Activated T-helper 9 cell treated with anti-CD3 and anti-CD28 coated beads, Interleukin-2, amount 50 U/mL, for 16 hours (primary cell): ENCODE measurements around the gene AFP.

ENCODE experiments used
- DNase-seq: peaks from one replicate; pipeline ENCODE4 v3.0.0-alpha.2; 2020; ENCODE audit warnings: low read depth

The AFP gene

DNA sequence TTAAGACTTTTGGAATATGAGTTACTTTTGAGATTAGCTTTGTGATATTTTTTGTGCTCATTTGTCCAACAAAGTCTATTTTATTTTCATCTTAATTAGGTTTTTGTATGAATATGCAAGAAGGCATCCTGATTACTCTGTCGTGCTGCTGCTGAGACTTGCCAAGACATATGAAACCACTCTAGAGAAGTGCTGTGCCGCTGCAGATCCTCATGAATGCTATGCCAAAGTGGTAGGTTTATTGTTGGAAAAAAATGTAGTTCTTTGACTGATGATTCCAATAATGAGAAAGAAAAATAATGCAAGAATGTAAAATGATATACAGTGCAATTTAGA, 21.1 kb upstream of the AFP start:
- DNase-seq, result no peak

- no peak for DNase-seq
These were observed 20.2 kb upstream of the AFP start for GRCh38 chr4:73415807-73416238.

DNA sequence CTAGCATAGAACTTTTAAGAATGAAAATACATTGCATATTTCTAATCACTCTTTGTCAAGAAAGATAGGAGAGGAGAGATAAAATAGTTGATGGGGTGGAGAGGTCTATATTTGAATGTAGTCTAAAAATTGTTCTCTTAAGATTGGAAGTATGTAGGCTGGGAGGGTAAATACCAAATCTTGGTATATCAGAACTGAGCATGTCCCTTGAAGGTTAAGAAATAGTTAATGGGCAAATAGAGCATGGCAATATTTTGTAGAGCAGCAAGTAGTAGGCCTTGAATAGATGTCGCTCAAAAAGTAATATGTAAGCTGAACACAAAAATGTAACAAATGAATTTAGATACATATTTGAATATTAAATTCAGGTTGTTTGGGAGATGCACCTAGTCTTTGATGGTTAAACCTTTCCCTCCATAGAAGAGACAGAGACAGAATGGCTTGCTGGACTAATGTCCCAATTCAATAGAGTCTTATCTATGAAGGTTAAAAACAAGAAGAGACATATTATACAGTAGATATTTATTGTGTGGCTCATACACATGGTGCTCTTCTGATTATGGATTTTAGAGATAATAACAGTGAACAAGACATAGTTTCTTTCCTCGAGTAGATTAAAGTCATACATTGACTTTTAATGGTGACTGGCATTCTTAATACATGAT, 19.5 kb upstream of the AFP start:
- DNase-seq, result no peak

GRCh38 chr4:73417342-73417741, 18.7 kb upstream of the AFP start:
- DNase-seq, result no peak

- DNase-seq, result no peak
These were observed 18.0 kb upstream of the AFP start for GRCh38 chr4:73417973-73418372.

DNA sequence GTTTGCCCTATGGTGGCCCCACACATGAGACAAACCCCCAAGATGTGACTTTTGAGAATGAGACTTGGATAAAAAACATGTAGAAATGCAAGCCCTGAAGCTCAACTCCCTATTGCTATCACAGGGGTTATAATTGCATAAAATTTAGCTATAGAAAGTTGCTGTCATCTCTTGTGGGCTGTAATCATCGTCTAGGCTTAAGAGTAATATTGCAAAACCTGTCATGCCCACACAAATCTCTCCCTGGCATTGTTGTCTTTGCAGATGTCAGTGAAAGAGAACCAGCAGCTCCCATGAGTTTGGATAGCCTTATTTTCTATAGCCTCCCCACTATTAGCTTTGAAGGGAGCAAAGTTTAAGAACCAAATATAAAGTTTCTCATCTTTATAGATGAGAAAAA, 17.3 kb upstream of the AFP start:
- no peak for DNase-seq

- DNase-seq, result no peak
These were observed 16.6 kb upstream of the AFP start for GRCh38 chr4:73419106-73420038.

- no peak for DNase-seq
These were observed 15.4 kb upstream of the AFP start for GRCh38 chr4:73420615-73421014.

DNA sequence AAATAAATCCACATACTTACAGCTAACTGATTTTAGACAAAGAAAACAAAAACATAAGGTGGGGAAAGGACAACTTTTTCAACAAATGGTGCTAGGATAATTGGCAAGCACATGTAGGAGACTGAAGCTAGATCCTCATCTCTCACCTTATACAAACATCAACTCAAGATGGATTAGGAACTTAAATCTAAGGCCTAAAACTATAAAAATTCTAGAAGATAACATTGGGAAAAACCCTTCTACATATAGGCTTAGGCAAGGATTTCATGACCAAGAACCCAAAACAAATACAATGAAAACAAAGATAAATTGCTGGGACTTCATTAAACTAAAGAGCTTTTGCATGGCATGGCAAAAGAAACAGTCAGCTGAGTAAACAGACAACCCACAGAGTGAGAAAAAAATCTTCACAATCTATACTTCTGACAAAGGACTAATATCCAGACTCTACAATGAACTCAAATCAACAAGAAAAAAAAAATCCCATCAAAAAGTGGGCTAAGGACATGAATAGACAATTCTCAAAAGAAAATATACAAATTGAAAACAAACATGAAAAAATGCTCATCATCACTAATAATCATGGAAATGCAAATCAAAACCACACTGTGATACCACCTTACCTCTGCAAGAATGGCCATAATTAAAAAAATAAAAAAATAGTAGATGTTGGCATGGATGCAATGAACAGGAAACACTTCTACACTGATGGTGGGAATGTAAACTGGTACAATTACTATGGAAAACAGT, 14.1 kb upstream of the AFP start:
- no peak for DNase-seq

DNA sequence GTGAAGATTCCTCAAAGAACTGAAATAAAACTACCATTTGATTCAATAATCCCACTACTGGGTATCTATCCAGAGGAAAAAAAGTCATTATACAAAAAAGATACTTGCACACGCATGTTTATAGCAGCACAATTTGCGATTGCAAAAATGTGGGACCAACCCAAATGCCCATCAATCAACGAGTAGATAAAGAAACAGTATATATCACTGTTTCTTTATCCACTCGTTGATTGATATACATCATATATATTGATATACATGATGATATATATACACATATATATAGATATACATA, 13.6 kb upstream of the AFP start:
- no peak for DNase-seq

GRCh38 chr4:73423184-73423583, 12.8 kb upstream of the AFP start:
- no peak for DNase-seq

DNA sequence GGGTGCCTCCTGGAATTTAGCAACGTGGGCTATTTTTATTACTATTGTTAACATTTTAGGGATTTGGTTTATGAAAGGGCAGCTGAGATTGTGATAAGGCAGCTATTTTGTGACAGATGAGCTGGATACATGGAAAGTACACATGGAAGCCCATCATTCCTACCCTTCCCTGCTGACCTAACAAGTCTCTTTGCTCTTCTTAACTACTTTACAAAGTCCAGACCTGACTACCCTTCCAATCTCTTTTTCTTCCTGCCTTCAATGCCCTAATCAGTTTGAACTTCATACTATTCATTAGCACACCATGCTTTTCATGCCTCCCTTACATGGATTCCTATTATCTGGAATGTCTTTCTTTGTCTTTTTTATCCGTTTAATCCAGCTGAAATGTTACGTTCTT, 9.4 kb upstream of the AFP start:
- DNase-seq, result no peak

- DNase-seq, result no peak
These were observed 6.9 kb upstream of the AFP start for GRCh38 chr4:73429118-73429517.

DNA sequence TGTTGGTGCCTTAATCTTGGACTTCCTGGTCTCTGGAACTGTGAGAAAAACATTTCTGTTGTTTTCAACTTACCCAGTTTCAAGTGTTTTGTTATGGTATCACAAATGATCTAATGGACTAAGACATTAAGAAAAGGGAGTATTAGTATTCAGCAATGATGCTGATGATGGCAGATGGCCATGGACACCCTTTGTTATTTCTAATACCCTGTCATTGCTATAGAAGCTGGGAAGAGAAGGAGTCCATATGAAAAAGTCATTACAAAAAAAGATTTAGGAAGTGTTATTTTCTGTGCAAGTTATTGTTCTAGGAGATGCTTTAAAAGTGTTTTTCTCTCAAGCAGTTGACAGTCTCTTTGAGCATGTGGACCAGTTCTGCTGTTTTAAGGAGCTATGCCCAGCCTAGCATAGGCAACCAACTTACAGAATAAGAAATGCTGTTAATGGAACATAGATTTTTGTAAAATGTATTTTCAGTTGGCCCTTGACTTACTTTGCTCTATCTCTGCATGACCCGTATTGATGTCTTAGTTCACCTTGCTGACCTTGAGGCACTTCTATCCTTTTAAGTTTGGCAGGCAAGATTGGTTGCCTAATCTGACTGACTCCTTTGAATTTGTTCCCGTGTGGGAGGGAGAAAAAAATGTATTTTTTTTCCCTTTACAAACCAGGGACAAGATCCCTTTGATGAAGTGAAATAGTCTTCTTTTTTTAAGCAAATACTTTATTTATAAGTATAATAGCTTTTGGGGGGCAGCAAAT, 6.0 kb upstream of the AFP start:
- no peak for DNase-seq

DNA sequence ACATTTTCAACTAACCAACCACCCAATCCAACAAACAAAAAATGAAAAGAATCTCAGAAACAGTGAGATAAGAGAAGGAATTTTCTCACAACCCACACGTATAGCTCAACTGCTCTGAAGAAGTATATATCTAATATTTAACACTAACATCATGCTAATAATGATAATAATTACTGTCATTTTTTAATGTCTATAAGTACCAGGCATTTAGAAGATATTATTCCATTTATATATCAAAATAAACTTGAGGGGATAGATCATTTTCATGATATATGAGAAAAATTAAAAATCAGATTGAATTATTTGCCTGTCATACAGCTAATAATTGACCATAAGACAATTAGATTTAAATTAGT, 4.2 kb upstream of the AFP start:
- DNase-seq, result no peak

DNA sequence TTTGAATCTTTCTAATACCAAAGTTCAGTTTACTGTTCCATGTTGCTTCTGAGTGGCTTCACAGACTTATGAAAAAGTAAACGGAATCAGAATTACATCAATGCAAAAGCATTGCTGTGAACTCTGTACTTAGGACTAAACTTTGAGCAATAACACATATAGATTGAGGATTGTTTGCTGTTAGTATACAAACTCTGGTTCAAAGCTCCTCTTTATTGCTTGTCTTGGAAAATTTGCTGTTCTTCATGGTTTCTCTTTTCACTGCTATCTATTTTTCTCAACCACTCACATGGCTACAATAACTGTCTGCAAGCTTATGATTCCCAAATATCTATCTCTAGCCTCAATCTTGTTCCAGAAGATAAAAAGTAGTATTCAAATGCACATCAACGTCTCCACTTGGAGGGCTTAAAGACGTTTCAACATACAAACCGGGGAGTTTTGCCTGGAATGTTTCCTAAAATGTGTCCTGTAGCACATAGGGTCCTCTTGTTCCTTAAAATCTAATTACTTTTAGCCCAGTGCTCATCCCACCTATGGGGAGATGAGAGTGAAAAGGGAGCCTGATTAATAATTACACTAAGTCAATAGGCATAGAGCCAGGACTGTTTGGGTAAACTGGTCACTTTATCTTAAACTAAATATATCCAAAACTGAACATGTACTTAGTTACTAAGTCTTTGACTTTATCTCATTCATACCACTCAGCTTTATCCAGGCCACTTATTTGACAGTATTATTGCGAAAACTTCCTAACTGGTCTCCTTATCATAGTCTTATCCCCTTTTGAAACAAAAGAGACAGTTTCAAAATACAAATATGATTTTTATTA, 3.6 kb upstream of the AFP start:
- DNase-seq, result no peak

- DNase-seq, result no peak
These were observed 2.9 kb upstream of the AFP start for GRCh38 chr4:73433140-73433539.

DNA sequence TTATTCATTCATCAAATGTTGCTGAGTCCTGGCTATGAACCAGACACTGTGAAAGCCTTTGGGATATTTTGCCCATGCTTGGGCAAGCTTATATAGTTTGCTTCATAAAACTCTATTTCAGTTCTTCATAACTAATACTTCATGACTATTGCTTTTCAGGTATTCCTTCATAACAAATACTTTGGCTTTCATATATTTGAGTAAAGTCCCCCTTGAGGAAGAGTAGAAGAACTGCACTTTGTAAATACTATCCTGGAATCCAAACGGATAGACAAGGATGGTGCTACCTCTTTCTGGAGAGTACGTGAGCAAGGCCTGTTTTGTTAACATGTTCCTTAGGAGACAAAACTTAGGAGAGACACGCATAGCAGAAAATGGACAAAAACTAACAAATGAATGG, 1.7 kb upstream of the AFP start:
- DNase-seq, result no peak

DNA sequence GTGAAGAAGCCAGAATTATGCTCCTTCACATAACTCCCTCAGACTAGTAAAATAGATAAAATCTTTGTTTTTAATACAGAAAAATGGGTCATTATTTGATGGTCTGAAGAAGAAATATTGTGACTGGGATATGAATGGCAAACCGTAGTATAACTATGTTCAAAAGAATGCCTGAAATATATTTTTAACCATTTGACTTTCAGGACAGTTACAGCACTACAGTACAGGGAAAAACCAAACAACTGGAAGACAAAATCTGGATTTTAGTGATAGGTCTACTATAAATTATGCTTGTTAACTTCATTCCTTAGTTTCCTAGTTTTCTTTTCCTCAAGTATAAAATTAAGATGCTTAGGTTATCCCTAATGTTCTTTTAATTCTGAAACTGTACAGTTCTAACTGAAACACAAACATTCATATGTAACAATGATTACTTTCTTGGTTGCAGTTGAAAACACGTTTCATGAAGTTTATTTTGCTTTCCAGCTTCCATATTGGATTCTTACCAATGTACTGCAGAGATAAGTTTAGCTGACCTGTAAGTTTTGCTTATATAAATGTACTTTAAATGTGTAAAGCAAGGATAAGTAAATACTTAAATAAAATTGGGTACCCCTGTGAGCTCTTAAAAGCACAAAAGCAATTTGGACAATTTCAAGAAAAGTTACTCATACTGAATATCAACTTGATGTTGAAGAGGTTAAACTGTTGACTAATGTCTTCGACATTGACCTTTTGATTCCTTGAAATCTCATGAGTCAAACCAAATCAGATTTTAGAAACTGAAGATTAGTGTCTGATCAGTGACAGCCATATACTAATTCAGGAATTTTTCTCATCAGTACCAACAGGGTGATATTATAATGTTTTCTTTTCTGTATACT, 895 bp downstream of the AFP start:
- DNase-seq, result no peak

GRCh38 chr4:73437558-73437956, 1.5 kb downstream of the AFP start:
- no peak for DNase-seq

GRCh38 chr4:73438048-73438447, 2.0 kb downstream of the AFP start:
- DNase-seq, result no peak
